ENCODE data around the gene IVD.

DNA sequence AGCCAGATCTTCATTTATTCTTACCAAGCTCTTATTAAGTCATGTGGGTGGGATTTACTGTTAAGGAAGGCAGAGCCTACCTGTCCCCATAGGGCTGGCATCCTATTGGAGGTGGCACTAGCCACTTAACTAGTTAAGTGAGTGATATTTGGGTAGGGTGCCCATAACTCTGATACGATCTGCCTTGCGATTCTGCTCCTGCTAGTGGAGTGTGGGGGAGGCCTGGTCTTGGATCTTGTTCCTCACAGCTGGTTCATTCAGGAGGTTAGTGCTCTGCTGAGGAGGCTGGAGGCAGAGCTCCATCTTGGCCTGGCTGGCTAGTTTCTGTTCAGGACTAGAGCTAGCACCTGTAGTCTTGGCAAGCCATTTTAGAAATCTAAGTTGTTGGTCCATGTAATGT lies 44.5 kb downstream of the IVD start:
- TF ChIP-seq, protein P1, sequence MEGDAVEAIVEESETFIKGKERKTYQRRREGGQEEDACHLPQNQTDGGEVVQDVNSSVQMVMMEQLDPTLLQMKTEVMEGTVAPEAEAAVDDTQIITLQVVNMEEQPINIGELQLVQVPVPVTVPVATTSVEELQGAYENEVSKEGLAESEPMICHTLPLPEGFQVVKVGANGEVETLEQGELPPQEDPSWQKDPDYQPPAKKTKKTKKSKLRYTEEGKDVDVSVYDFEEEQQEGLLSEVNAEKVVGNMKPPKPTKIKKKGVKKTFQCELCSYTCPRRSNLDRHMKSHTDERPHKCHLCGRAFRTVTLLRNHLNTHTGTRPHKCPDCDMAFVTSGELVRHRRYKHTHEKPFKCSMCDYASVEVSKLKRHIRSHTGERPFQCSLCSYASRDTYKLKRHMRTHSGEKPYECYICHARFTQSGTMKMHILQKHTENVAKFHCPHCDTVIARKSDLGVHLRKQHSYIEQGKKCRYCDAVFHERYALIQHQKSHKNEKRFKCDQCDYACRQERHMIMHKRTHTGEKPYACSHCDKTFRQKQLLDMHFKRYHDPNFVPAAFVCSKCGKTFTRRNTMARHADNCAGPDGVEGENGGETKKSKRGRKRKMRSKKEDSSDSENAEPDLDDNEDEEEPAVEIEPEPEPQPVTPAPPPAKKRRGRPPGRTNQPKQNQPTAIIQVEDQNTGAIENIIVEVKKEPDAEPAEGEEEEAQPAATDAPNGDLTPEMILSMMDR (IDR thresholded peaks at IDR 0.05 in 8 of 11, conservative IDR thresholded peaks at IDR 0.05 in 3 of 11), result no peak
- TF ChIP-seq POLR2AphosphoS5 (IDR thresholded peaks at IDR 0.05), result no peak

All from spleen (tissue), 7 donors.